ENCODE results near the gene GSTM3. TPM values are rescaled to one million over a fixed set of nuclear protein-coding genes. Genes with fewer than 3 reads are reported as not detected.

The GSTM3 gene
- total and polyA plus RNA-seq, 9 of the 15 experiments (the other 6 are each of a cell fraction or from before 2014, with no cell fraction given), result 3.9 to 24.5 (median 9.4) TPM

DNA sequence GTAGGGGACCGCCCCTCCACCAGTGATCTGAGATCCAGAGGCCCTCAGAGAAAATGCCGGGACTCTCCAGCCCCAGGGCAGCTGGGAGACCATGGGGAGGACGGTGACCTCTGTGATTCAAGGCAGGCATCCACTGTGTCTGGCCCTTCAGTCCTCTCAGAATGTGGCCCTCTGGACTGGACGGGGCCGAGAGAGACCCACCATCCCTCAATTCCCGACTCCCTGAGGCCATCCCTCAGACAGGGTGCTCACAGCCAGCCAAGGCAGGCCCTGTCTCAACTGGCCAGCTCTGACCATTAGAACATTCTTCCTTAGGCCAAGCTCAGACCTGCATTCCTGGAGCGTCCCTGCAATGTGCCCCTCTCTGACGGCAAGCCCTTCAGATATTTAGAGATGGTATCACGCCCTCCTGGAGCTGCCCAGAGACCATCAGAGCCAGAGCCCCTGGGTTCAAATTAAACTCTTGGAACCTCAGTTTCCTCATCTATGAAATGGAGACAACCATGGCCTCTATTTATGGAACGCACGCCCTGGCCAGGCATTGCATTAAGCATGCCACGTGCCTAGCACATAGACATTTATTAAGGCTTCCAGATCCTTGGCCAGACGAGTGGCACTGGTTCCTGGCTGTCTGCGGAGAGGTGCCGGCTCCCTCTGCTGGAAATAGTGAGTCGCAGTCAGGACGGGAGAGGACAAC, 32.5 kb upstream of the GSTM3 start (continued):
- TF ChIP-seq, protein P1, sequence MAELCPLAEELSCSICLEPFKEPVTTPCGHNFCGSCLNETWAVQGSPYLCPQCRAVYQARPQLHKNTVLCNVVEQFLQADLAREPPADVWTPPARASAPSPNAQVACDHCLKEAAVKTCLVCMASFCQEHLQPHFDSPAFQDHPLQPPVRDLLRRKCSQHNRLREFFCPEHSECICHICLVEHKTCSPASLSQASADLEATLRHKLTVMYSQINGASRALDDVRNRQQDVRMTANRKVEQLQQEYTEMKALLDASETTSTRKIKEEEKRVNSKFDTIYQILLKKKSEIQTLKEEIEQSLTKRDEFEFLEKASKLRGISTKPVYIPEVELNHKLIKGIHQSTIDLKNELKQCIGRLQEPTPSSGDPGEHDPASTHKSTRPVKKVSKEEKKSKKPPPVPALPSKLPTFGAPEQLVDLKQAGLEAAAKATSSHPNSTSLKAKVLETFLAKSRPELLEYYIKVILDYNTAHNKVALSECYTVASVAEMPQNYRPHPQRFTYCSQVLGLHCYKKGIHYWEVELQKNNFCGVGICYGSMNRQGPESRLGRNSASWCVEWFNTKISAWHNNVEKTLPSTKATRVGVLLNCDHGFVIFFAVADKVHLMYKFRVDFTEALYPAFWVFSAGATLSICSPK (IDR thresholded peaks at IDR 0.05; ENCODE audit: borderline replicate concordance), result no peak
- TF ChIP-seq DNMT1 (IDR thresholded peaks at IDR 0.05) (no peak), SREBF1 (IDR thresholded peaks at IDR 0.05; ENCODE audit: borderline replicate concordance, low read depth, low read length) (no peak), SIN3B (IDR thresholded peaks at IDR 0.05; ENCODE audit: low read depth) (no peak), ZBED1 (IDR thresholded peaks at IDR 0.05) (no peak), ZNF766 (CRISPR knock-in tag; conservative IDR thresholded peaks at IDR 0.05) (no peak), MED1 (CRISPR knock-in tag; IDR thresholded peaks at IDR 0.05; ENCODE audit: borderline replicate concordance) (no peak), ZNF780A (CRISPR knock-in tag; IDR thresholded peaks at IDR 0.05) (no peak), FOXM1 (IDR thresholded peaks at IDR 0.05; ENCODE audit: low read depth) (no peak), FOXM1 (CRISPR knock-in tag; IDR thresholded peaks at IDR 0.05; ENCODE audit: low read depth) (no peak), ZNF140 (CRISPR knock-in tag; IDR thresholded peaks at IDR 0.05) (no peak), ILK (tag; IDR thresholded peaks at IDR 0.05; ENCODE audit: borderline replicate concordance, low read depth) (no peak), ZFP36 (IDR thresholded peaks at IDR 0.05; ENCODE audit: low read depth, low read length, partially characterized antibody) (peak; percentile 9), MAX (CRISPR knock-in tag; IDR thresholded peaks at IDR 0.05) (peak; percentile 93), ZNF584 (CRISPR knock-in tag; IDR thresholded peaks at IDR 0.05; ENCODE audit: low read depth) (no peak), ZNF239 (CRISPR knock-in tag; IDR thresholded peaks at IDR 0.05) (peak; percentile 25; the same call in 1 of the 2 replicates), ATF7 (IDR thresholded peaks at IDR 0.05) (peak; percentile 39; the same call in 1 of the 2 replicates), FOXA1 (IDR thresholded peaks at IDR 0.05; ENCODE audit: borderline replicate concordance) (no peak), JUNB (CRISPR knock-in tag; conservative IDR thresholded peaks at IDR 0.05) (no peak), NFE2 (IDR thresholded peaks at IDR 0.05; ENCODE audit: low read depth) (no peak), ZNF561 (CRISPR knock-in tag; conservative IDR thresholded peaks at IDR 0.05) (0 out of 2 replicates have a peak, but pooled peaks have one; percentile 61), HNRNPUL1 (IDR thresholded peaks at IDR 0.05; ENCODE audit: low read length) (no peak), KAT2B (IDR thresholded peaks at IDR 0.05; ENCODE audit: low read depth, low read length) (no peak), ZNF224 (CRISPR knock-in tag; IDR thresholded peaks at IDR 0.05) (no peak), KDM1A (IDR thresholded peaks at IDR 0.05) (no peak), PHB2 (IDR thresholded peaks at IDR 0.05; ENCODE audit: low read depth) (no peak), TCF7 (IDR thresholded peaks at IDR 0.05; ENCODE audit: borderline replicate concordance) (no peak), HDAC1 (IDR thresholded peaks at IDR 0.05) (no peak), ERF (CRISPR knock-in tag; IDR thresholded peaks at IDR 0.05) (0 out of 2 replicates have a peak, but pooled peaks have one; percentile 58), POLR2AphosphoS2 (IDR thresholded peaks at IDR 0.05; ENCODE audit: low read length) (no peak), FOXJ2 (tag; IDR thresholded peaks at IDR 0.05) (no peak), ZNF778 (CRISPR knock-in tag; IDR thresholded peaks at IDR 0.05) (peak; percentile 89; the same call in 1 of the 2 replicates)
